Colonic mucosa (tissue), 4 donors: ENCODE results near the gene TSGA10. TPM values are rescaled to one million over a fixed set of nuclear protein-coding genes. Genes with fewer than 3 reads are reported as not detected.

Source experiments
- DNase-seq: peaks from one replicate; pipeline ENCODE4 v3.0.0-alpha.2; 2020
- H3K27ac ChIP-seq: fragments of 200-600 bp; one replicate; pipeline ENCODE4 v1.8.0; 2021
- H3K27me3 ChIP-seq: fragments of 200-600 bp; one replicate; pipeline ENCODE4 v1.8.0; 2021
- H3K36me3 ChIP-seq: fragments of 200-600 bp; one replicate; pipeline ENCODE4 v1.8.0; 2021
- H3K4me1 ChIP-seq: fragments of 200-600 bp; one replicate; pipeline ENCODE4 v1.8.0; 2021; ENCODE audit warnings: mild to moderate bottlenecking
- H3K4me3 ChIP-seq: fragments of 200-600 bp; one replicate; pipeline ENCODE4 v1.8.0; 2021
- H3K9ac ChIP-seq, 2 donors: one replicate each; pipeline ENCODE4 v1.7.0; 2013; ENCODE audit warnings: control low read depth in 2 of 2, low read depth in 2 of 2, low read length in 2 of 2
- H3K9me3 ChIP-seq: fragments of 200-600 bp; one replicate; pipeline ENCODE4 v1.8.0; 2021
- CTCF ChIP-seq: fragments of 200-600 bp; IDR thresholded peaks from one replicate; pipeline ENCODE4 v1.8.0; 2022; ENCODE audit warnings: antibody characterized with exemption, mild to moderate bottlenecking
- intact Hi-C: fragments of 100-400 bp; cut with DNase I; formaldehyde crosslinking; loops from one replicate; pipeline ENCODE4 v1.14.1; 2022
- total RNA-seq, 2 donors: library from RNA; stranded (reverse); fragmentation: NEBNext Ultra II Directional in 1 of 2; extraction: Animal tissue kit (Norgen Biotek cat#: 25700) in 1 of 2; gene quantifications; one replicate each; pipeline ENCODE4 v1.2.1, GENCODE V29; 2021
- donor health status: healthy.
- donor health status: DM: no; HTN: no; CAD: no.
- donor health status: DM: no; HTN: no; CAD: no.

Gene TSGA10
- total RNA-seq, 2 donors from 2014 or later: 6.1 to 6.6 TPM

DNA sequence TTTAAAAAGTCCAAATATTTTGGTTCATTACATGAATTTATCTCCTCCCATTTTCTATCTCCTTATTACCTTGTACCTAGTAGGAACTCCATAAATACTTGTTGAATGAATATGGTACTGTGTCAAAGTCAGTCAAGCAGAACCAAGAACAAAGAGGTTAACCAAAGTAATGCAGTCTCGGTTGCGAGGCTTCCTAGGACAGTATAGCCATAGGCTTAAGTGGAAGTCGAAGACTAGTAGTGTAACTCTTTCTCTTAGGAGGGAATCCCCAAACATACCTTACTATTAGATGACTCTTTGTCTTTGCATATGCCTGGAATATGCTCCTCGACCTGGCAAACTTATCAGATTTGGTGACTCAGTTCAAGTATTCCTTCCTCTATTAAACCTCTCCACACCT, 4.9 kb upstream of the TSGA10 start:
- Histone ChIP-seq H3K27me3 (no peaks in the 10 kb centered on the region), H3K4me1 (no peaks in the 10 kb centered on the region), H3K27ac (no peak overlapping the region), H3K9me3 (no peaks in the 10 kb centered on the region), H3K4me3 (no peak overlapping the region), H3K36me3 (no peaks in the 10 kb centered on the region), H3K9ac (no peak overlapping the region)
- DNase-seq: no peak
- no peak for TF ChIP-seq CTCF
- intact Hi-C loops: loop anchor here (10.0 kb wide), 1 partner anchor 335 kb away; the partner anchor contains the start of gene REV1

DNA sequence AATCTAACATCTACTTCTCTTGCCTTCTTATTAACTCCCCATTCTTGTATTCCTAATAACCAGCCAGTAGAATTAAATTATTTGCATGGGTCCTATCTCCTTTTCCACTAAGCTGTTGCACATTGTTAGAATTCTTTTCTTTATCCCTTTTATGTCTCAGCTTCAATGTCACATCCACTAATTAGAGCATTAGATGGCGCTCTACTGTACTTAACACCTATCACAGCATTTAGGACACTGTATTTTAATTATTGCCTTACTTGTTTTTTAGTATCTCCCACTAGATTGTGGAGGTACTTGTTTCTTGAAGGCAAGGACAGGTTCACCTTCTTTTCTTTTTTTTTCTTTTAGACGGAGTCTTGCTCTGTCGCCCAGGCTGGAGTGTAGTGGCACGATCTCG, 3.9 kb upstream of the TSGA10 start:
- H3K9me3 ChIP-seq: no peaks in the 10 kb centered on the region
- H3K27me3 ChIP-seq: no peaks in the 10 kb centered on the region
- H3K4me3 ChIP-seq: no peak overlapping the region
- no peak for DNase-seq
- intact Hi-C loops: loop anchor here (10.0 kb wide), 1 partner anchor 336 kb away; the partner anchor contains the start of gene REV1
- no peaks in the 10 kb centered on the region for H3K4me1 ChIP-seq
- TF ChIP-seq CTCF: no peak
- H3K36me3 ChIP-seq: no peaks in the 10 kb centered on the region
- no peak overlapping the region for H3K9ac ChIP-seq
- H3K27ac ChIP-seq: no peak overlapping the region

DNA sequence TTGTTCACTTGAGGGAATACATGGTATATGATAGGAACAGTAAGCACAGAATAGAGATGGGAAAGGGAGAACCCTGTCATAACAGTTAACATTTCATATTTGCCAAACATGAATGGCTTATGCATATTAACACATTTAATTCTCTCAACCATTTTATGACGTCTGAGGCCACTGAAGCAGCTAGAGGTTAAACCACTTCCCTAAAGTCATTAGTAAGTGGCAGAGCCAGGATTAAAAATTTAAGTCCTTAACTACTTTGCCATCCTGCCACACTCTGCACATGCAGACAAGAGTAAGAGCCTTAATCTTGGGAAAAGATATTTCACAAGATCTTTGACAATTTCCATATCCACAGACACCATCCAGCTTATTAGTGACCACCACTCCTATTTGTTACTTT, 2.1 kb upstream of the TSGA10 start:
- no peaks in the 10 kb centered on the region for H3K9me3 ChIP-seq
- H3K4me1 ChIP-seq: no peaks in the 10 kb centered on the region
- H3K27ac ChIP-seq: no peak overlapping the region
- H3K9ac ChIP-seq: no peak overlapping the region
- TF ChIP-seq CTCF: no peak
- H3K36me3 ChIP-seq: no peaks in the 10 kb centered on the region
- intact Hi-C loops: loop anchor here (10.0 kb wide), 1 partner anchor 338 kb away; the partner anchor contains the start of gene REV1
- no peak overlapping the region for H3K4me3 ChIP-seq
- H3K27me3 ChIP-seq: no peaks in the 10 kb centered on the region
- DNase-seq: no peak

- Histone ChIP-seq H3K4me3 (peak overlapping the region; percentile 65), H3K27me3 (no peaks in the 10 kb centered on the region), H3K9me3 (no peaks in the 10 kb centered on the region), H3K36me3 (no peaks in the 10 kb centered on the region), H3K9ac (peak overlapping the region; percentile 77 to 82), H3K4me1 (no peaks in the 10 kb centered on the region), H3K27ac (peak overlapping the region; percentile 92)
- DNase-seq: no peak
- TF ChIP-seq CTCF: no peak
- intact Hi-C loops: loop anchor here (10.0 kb wide), 1 partner anchor 341 kb away; the partner anchor contains the start of gene REV1
These were observed 679 bp downstream of the TSGA10 start for GRCh38 chr2:99153921-99154604.

GRCh38 chr2:99152199-99152895, 2.4 kb downstream of the TSGA10 start:
- H3K36me3 ChIP-seq: no peaks in the 10 kb centered on the region
- H3K9me3 ChIP-seq: no peaks in the 10 kb centered on the region
- H3K4me3 ChIP-seq: no peak overlapping the region
- H3K4me1 ChIP-seq: no peaks in the 10 kb centered on the region
- TF ChIP-seq CTCF: no peak
- DNase-seq: no peak
- H3K27me3 ChIP-seq: no peaks in the 10 kb centered on the region
- intact Hi-C loops: loop anchor here (10.0 kb wide), 1 partner anchor 342 kb away; the partner anchor contains the start of gene REV1
- H3K27ac ChIP-seq: no peak overlapping the region
- H3K9ac ChIP-seq: no peak overlapping the region
